GM12878 (cell line): ENCODE measurements around the gene ETF1. TPM values are rescaled to one million over a fixed set of nuclear protein-coding genes. Genes with fewer than 3 reads are reported as not detected.

Experiments
- ATAC-seq: fragments of 200-7000 bp; cut with Tn5 transposase; 3 replicates; pipeline ENCODE4 v1.9.1; 2020; ENCODE audit warnings: mild to moderate bottlenecking, moderate library complexity
- BruUV-seq: library from RNA; stranded (reverse); fragments of 400-500 nt; replicated peaks from 2 replicates; lab custom pipeline; 2021; lab: Mats Ljungman, UMichigan
- CTCF ChIA-PET: fragments of 300-600 bp; sonication (Branson Sonifier 250); formaldehyde crosslinking; extraction: SDS; loops from one replicate; lab custom pipeline; 2021; ENCODE audit warnings: inconsistent platforms; lab: Yijun Ruan, JAX
- POLR2A ChIA-PET: fragments of 350-600 bp; formaldehyde crosslinking; extraction: SDS; loops from one replicate; lab custom pipeline; 2021; ENCODE audit warnings: inconsistent platforms; lab: Charles Lee
- RAD21 ChIA-PET: fragments of 300-600 bp; sonication (Branson Sonifier 250); formaldehyde crosslinking; loops from one replicate; lab custom pipeline; 2023; ENCODE audit warnings: antibody characterized with exemption; ENCODE audit not compliant: unreplicated experiment; lab: Charles Lee
- SMC1A ChIA-PET: fragments of 300-600 bp; sonication (Branson Sonifier 250); formaldehyde crosslinking; loops from one replicate; lab custom pipeline; 2023; ENCODE audit not compliant: unreplicated experiment, uncharacterized antibody; lab: Charles Lee
- DNase-seq: peaks from one replicate; pipeline ENCODE4 v3.0.0-alpha.2; 2011; ENCODE audit warnings: low read depth, low spot score
- FAIRE-seq: peaks from 3 replicates; lab custom pipeline; 2011; peaks lifted over from hg19 to GRCh38; lab: Jason Lieb, UNC
- H2AFZ ChIP-seq: 2 replicates; pipeline ENCODE4 v1.6.0; 2011; ENCODE audit warnings: low read depth, low read length, control low read depth; ENCODE audit not compliant: control insufficient read depth
- H3K27ac ChIP-seq: 2 replicates; pipeline ENCODE4 v1.5.1; 2011; ENCODE audit warnings: control low read depth; ENCODE audit not compliant: control insufficient read depth, insufficient read depth
- H3K27me3 ChIP-seq, 2 experiments: replicated peaks in 1 of 2; 2 replicates each; pipeline versions ENCODE4 v1.6.0 to v1.6.1; 2011; ENCODE audit warnings: low read length in 1 of 2; ENCODE audit not compliant: control insufficient read depth in 2 of 2, insufficient read depth in 2 of 2
- H3K36me3 ChIP-seq, 2 experiments: 2 replicates each; pipeline ENCODE4 v1.5.1; 2011; ENCODE audit warnings: low read length in 1 of 2; ENCODE audit not compliant: control insufficient read depth in 2 of 2, insufficient read depth in 2 of 2
- H3K4me1 ChIP-seq: 2 replicates; pipeline ENCODE4 v1.6.1; 2011; ENCODE audit warnings: mild to moderate bottlenecking, low read length, moderate library complexity, mixed read lengths; ENCODE audit not compliant: control insufficient read depth, insufficient read depth
- H3K4me2 ChIP-seq: 2 replicates; pipeline ENCODE4 v1.6.0; 2011; ENCODE audit warnings: control low read depth; ENCODE audit not compliant: control insufficient read depth, insufficient read depth
- H3K4me3 ChIP-seq: fragments of 200-600 bp; sonication (generic); 2 replicates; pipeline ENCODE4 v1.5.1; 2016
- H3K79me2 ChIP-seq: 2 replicates; pipeline ENCODE4 v1.6.0; 2011; ENCODE audit warnings: low read length; ENCODE audit not compliant: control insufficient read depth, insufficient read depth
- H3K9ac ChIP-seq: 2 replicates; pipeline ENCODE4 v1.8.0; 2011; ENCODE audit warnings: low read length, control low read depth, mixed read lengths; ENCODE audit not compliant: control insufficient read depth, insufficient read depth
- H3K9me3 ChIP-seq: replicated peaks from 3 replicates; pipeline ENCODE4 v1.5.1; 2011; ENCODE audit warnings: mild to moderate bottlenecking, low read length; ENCODE audit not compliant: control insufficient read depth, insufficient read depth
- H4K20me1 ChIP-seq: 2 replicates; pipeline ENCODE4 v1.6.0; 2011; ENCODE audit not compliant: control insufficient read depth, insufficient read depth
- ATF7 ChIP-seq: fragments of 450-650 bp; IDR thresholded peaks from 2 replicates; pipeline ENCODE4 v1.6.1; 2016; ENCODE audit warnings: low read depth, mild to moderate bottlenecking
- HDGF ChIP-seq: fragments of 450-650 bp; IDR thresholded peaks from 2 replicates; pipeline ENCODE4 v1.6.1; 2016; ENCODE audit warnings: antibody characterized with exemption
- NFIC ChIP-seq: IDR thresholded peaks from 2 replicates; pipeline ENCODE4 v1.6.1; 2012; ENCODE audit warnings: low read depth, mild to moderate bottlenecking, inconsistent platforms, low read length, moderate library complexity
- POLR2AphosphoS5 ChIP-seq: IDR thresholded peaks from 2 replicates; pipeline ENCODE4 v1.6.1; 2011; ENCODE audit warnings: mild to moderate bottlenecking, low read length, inconsistent platforms
- SMAD5 ChIP-seq: IDR thresholded peaks from 2 replicates; pipeline ENCODE4 v1.6.1; 2016; ENCODE audit warnings: antibody characterized with exemption, low read depth
- SUPT20H ChIP-seq: IDR thresholded peaks from 2 replicates; pipeline ENCODE4 v1.6.1; 2011; ENCODE audit warnings: low read depth, mild to moderate bottlenecking, low read length, moderate library complexity, borderline replicate concordance; ENCODE audit not compliant: control insufficient read depth
- ZNF207 ChIP-seq: fragments of 450-650 bp; IDR thresholded peaks from 2 replicates; pipeline ENCODE4 v1.6.1; 2014; ENCODE audit warnings: antibody characterized with exemption, mild to moderate bottlenecking, borderline replicate concordance
- WGBS: methylation state at CpG from one replicate; pipeline ENCODE4 v1.1.6; 2016; ENCODE audit warnings: low lambda C conversion rate; ENCODE audit not compliant: insufficient replicate concordance, insufficient coverage; ENCODE audit errors: missing lambda C conversion rate; 5-methylcytosine and 5-hydroxymethylcytosine counted together
- in situ Hi-C: fragments of 300-500 bp; cut with MboI; formaldehyde crosslinking; loops from 9 replicates; pipeline ENCODE4 v1.14.3; 2018; ENCODE audit warnings: mixed read lengths
- intact Hi-C: fragments of 100-400 bp; cut with micrococcal nuclease; formaldehyde crosslinking; loops from one replicate; pipeline ENCODE4 v1.14.2; 2022; ENCODE audit not compliant: unreplicated experiment
- polyA plus RNA-seq, 11 experiments: library from polyadenylated mRNA; depleted of rRNA in 4 of 11; unstranded in 6 of 11; stranded (reverse) in 5 of 11; fragments of >200 nt; fragmentation: Nextera tagmentation in 4 of 11; fragmentation: Illumina TruSeq in 1 of 11; extraction: Ambion mirVana in 4 of 11; extraction: Trizol in 1 of 11; gene quantifications; 1 replicate in 1 of 11; 2 replicates in 10 of 11; pipeline versions ENCODE4 v1.2.1 to v1.2.3, GENCODE V29; 2011 to 2016; ENCODE audit warnings: inconsistent platforms in 2 of 11, missing spikeins in 2 of 11, low read depth in 1 of 11
- total RNA-seq, 4 experiments: library from RNA; depleted of rRNA in 3 of 4; stranded (reverse); fragments of >200 nt in 3 of 4; fragmentation: Illumina TruSeq in 1 of 4; extraction: Trizol in 1 of 4; gene quantifications; 2 replicates each; pipeline versions ENCODE4 v1.2.1 to v1.2.3, GENCODE V29; 2013 to 2021

ETF1 gene
- total and polyA plus RNA-seq, 10 of the 15 experiments (the other 5 are each of a cell fraction or from before 2014, with no cell fraction given) = 29.8 to 145 (median 108) TPM

DNA sequence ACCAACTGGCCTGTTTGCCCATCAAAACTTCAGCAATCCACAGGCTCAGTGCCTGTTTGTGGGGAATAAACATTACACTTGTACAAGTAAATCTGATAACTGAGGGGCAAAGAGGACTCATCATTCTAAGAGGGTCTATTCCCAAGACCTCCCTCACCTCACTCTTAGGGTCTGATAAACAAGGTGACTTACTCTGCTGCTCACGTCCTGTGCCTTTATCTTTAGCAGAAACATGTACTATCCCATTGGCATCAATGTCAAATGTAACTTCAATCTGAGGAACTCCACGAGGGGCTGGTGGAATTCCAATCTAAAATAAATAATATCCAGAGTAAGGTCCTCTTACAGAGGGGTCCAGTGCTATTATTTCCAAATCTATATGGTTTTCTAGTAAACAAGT is 14.6 kb upstream of the ETF1 start (continued):
- no peak for TF ChIP-seq ZNF207

DNA sequence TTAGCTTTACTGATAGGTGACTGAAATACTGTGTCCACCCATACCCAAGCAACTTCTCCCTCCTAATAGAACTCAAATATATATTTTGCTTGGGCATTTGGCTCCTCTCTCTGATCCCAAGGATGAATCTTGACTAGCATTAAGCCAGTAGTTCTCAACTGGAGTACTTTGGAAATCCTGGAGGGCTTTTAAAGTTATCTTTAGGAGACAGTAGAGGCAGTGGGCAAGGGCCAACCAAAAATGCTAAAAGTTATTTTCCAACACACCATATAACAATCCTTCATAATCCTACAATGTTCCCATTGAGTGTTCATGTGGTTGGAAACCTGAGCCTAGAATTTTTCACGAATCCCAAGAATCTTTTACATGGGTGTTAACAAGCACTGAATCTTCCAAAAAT is 11.1 kb upstream of the ETF1 start:
- intact Hi-C loops (no loop called here), in situ Hi-C loops (no loop called here)
- ChIA-PET POLR2A (no interaction called here), CTCF (interaction anchor here (0.7 to 2.3 kb wide), 3 partner anchors 11 to 26 kb away, joined by 3 to 6 read pairs (median 4); partner anchors contain the start of gene ETF1), SMC1A (no interaction called here), RAD21 (no interaction called here)
- H3K36me3 ChIP-seq = peaks cover 11 to 40% of the 10 kb centered on the region in 2 experiments
- no peak for DNase-seq
- H3K4me2 ChIP-seq = no peak overlapping the region
- no peaks in the 10 kb centered on the region for H4K20me1 ChIP-seq
- H3K4me1 ChIP-seq = no peaks in the 10 kb centered on the region
- no peak; the same call in 2 of the 3 replicates for ATAC-seq
- H3K4me3 ChIP-seq = no peak overlapping the region
- BruUV-seq = no TSS peak
- no peaks in the 10 kb centered on the region for H3K27me3 ChIP-seq
- H3K9ac ChIP-seq = no peak overlapping the region
- no peak for FAIRE-seq
- H3K27ac ChIP-seq = no peak overlapping the region
- H3K9me3 ChIP-seq = no peaks in the 10 kb centered on the region
- TF ChIP-seq POLR2AphosphoS5 = peak; percentile 39
- TF ChIP-seq HDGF = no peak
- 100% methylated on average over 1 of the region's 1 CpG for WGBS
- H2AFZ ChIP-seq = no peak overlapping the region
- H3K79me2 ChIP-seq = peaks cover 3% of the 10 kb centered on the region

DNA sequence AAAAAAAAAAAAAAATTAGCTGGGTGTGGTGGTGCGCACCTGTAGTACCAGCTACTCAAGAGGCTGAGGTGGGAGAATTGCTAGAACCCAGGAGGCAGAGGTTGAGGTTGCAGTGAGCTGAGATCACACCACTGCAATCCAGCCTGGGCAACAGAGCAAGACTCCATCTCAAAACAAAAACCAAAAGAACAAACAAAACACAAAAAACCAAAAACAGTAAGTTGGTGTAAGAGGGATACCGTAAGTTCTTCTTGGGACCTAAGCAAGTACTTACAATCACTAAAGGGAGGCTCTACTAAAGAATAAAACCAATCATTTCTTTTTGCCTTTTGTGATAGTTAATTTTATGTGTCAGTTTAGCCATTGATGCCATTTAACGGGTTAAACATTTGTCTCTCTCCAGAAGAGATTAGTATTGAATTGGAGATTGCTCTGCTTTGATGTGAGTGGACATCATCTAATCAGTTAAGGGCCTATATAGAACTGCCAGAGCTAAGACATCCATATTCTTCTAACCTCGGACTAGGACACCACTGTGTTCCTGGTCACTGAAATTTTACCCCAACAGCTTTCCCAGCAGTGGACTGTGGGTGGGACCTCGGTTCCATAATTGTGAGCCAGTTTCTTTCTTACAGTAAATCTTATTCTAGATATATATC is 10.5 kb upstream of the ETF1 start:
- ChIA-PET POLR2A (interaction anchor here (0.6 kb wide), 1 partner anchor 98 kb away, joined by 3 read pairs; no protein-coding TSS in a partner anchor), SMC1A (no interaction called here), RAD21 (interaction anchor here (0.6 kb wide), 1 partner anchor 61 kb away, joined by 3 read pairs; no protein-coding TSS in a partner anchor), CTCF (interaction anchor here (0.7 to 2.3 kb wide), 4 partner anchors 10 to 26 kb away, joined by 3 to 6 read pairs (median 4); partner anchors contain the start of gene ETF1)
- Histone ChIP-seq H3K4me2 (no peak overlapping the region), H3K36me3 (peaks cover 9 to 35% of the 10 kb centered on the region in 2 experiments), H3K9me3 (no peaks in the 10 kb centered on the region), H3K27me3 (no peaks in the 10 kb centered on the region), H3K27ac (no peak overlapping the region), H3K9ac (no peak overlapping the region), H3K4me3 (no peak overlapping the region), H3K79me2 (peaks cover 5% of the 10 kb centered on the region), H4K20me1 (no peaks in the 10 kb centered on the region), H2AFZ (no peak overlapping the region), H3K4me1 (no peaks in the 10 kb centered on the region)
- no TSS peak for BruUV-seq
- intact Hi-C loops (no loop called here), in situ Hi-C loops (no loop called here)
- 97% methylated on average over 5 of the region's 5 CpGs for WGBS
- no peak for DNase-seq
- no peak for ATAC-seq
- TF ChIP-seq ATF7 (no peak), SUPT20H (no peak), POLR2AphosphoS5 (peak; percentile 73), SMAD5 (peak; percentile 12; the same call in 1 of the 2 replicates), NFIC (0 out of 2 replicates have a peak, but pooled peaks have one; percentile 17)
- FAIRE-seq = peak; percentile 18
